Activated CD8-positive, alpha-beta memory T cell treated with anti-CD3 and anti-CD28 coated beads, Interleukin-2, amount 10 ng/mL, durations not matched to agents 7 days and 5 days (primary cell): Measurements from ENCODE around the gene ATXN7L1. TPM values are rescaled to one million over a fixed set of nuclear protein-coding genes. Genes with fewer than 3 reads are reported as not detected.
A peak's percentile ranks its signal among the peaks of the same experiment; 100 is the strongest.

Experiments
- ATAC-seq: fragments of 150-1000 bp; cut with Tn5 transposase; one replicate; pipeline ENCODE4 v1.10.0; 2021; ENCODE audit warnings: moderate library complexity
- CTCF ChIA-PET: fragments of 350-600 bp; sonication (Branson Sonifier 250); formaldehyde crosslinking; loops from one replicate; lab custom pipeline; 2021; ENCODE audit warnings: antibody characterized with exemption; lab: Charles Lee
- DNase-seq: peaks from one replicate; pipeline ENCODE4 v3.0.0-alpha.2; 2020
- H3K27ac Mint-ChIP-seq: one replicate; pipeline ENCODE4 v1.8.0; 2021; ENCODE audit warnings: mild to moderate bottlenecking, mixed read lengths
- H3K27me3 Mint-ChIP-seq: one replicate; pipeline ENCODE4 v1.8.0; 2021; ENCODE audit warnings: mixed read lengths
- H3K36me3 Mint-ChIP-seq: one replicate; pipeline ENCODE4 v1.8.0; 2021; ENCODE audit warnings: mild to moderate bottlenecking, mixed read lengths
- H3K4me1 Mint-ChIP-seq: one replicate; pipeline ENCODE4 v1.8.0; 2021; ENCODE audit warnings: mixed read lengths
- H3K4me3 Mint-ChIP-seq: one replicate; pipeline ENCODE4 v1.8.0; 2021; ENCODE audit warnings: mild to moderate bottlenecking, moderate library complexity, mixed read lengths
- H3K9me3 Mint-ChIP-seq: one replicate; pipeline ENCODE4 v1.8.0; 2022; ENCODE audit warnings: low read depth, mixed read lengths
- total RNA-seq, 2 experiments: library from RNA; stranded (reverse); gene quantifications; one replicate each; pipeline ENCODE4 v1.2.3, GENCODE V29; 2021

ATXN7L1 gene
- total RNA-seq, 2 experiments from 2014 or later: 4.2 to 9.1 TPM

- Mint-ChIP-seq H3K4me3 (no peak overlapping the region), H3K4me1 (peaks cover 2% of the 10 kb centered on the region), H3K9me3 (peaks cover 5% of the 10 kb centered on the region), H3K27ac (no peak overlapping the region), H3K36me3 (peaks cover 5% of the 10 kb centered on the region), H3K27me3 (peaks cover 13% of the 10 kb centered on the region)
- DNase-seq (no peak), ATAC-seq (no peak)
- CTCF ChIA-PET: no interaction called here
These were observed 50.3 kb downstream of the ATXN7L1 start for GRCh38 chr7:105826143-105826542.

- Mint-ChIP-seq H3K4me1 (peaks cover 2% of the 10 kb centered on the region), H3K27ac (no peak overlapping the region), H3K4me3 (no peak overlapping the region), H3K36me3 (peaks cover 5% of the 10 kb centered on the region), H3K27me3 (peaks cover 13% of the 10 kb centered on the region), H3K9me3 (peaks cover 5% of the 10 kb centered on the region)
- CTCF ChIA-PET: no interaction called here
- ATAC-seq: no peak
- DNase-seq: no peak
These were observed 51.0 kb downstream of the ATXN7L1 start for GRCh38 chr7:105825371-105825770.

DNA sequence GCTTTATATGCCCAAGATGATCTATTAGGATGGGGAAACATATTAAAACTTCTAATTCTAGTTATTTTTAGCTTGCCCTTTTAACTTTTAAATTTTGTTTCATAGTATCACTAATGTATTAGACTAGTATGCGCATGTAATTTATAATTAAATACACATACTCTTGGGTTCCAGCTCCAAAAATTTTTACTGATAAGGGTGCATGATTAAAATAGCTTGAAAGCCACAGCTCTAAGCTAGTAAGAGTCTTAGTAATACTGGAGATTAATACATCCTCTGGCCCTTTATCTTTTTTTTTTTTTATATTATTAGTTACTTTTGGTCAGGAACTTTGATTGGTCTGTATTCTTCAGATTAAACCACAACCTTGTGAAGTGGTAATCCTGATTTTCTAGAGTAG is 53.6 kb downstream of the ATXN7L1 start:
- H3K27ac Mint-ChIP-seq: no peak overlapping the region
- DNase-seq (no peak), ATAC-seq (no peak)
- H3K36me3 Mint-ChIP-seq: peaks cover 7% of the 10 kb centered on the region
- peaks cover 10% of the 10 kb centered on the region for H3K27me3 Mint-ChIP-seq
- H3K4me3 Mint-ChIP-seq: no peak overlapping the region
- H3K9me3 Mint-ChIP-seq: peaks cover 5% of the 10 kb centered on the region
- H3K4me1 Mint-ChIP-seq: peaks cover 2% of the 10 kb centered on the region
- CTCF ChIA-PET: interaction anchor here (0.7 kb wide), 1 partner anchor 11 kb away, joined by 3 read pairs; no protein-coding TSS in a partner anchor

GRCh38 chr7:105821527-105821926 is 54.9 kb downstream of the ATXN7L1 start:
- H3K27me3 Mint-ChIP-seq: peaks cover 15% of the 10 kb centered on the region
- H3K27ac Mint-ChIP-seq: no peak overlapping the region
- DNase-seq: no peak
- H3K4me1 Mint-ChIP-seq: peaks cover 8% of the 10 kb centered on the region
- H3K36me3 Mint-ChIP-seq: peaks cover 7% of the 10 kb centered on the region
- ATAC-seq: no peak
- CTCF ChIA-PET: interaction anchor here (0.8 kb wide), 1 partner anchor 305 kb away, joined by 3 read pairs; no protein-coding TSS in a partner anchor
- H3K9me3 Mint-ChIP-seq: peaks cover 5% of the 10 kb centered on the region
- no peak overlapping the region for H3K4me3 Mint-ChIP-seq

GRCh38 chr7:105820363-105821066 is 55.9 kb downstream of the ATXN7L1 start:
- Mint-ChIP-seq H3K9me3 (peaks cover 5% of the 10 kb centered on the region), H3K4me1 (peaks cover 8% of the 10 kb centered on the region), H3K36me3 (peaks cover 7% of the 10 kb centered on the region), H3K27ac (no peak overlapping the region), H3K27me3 (peaks cover 19% of the 10 kb centered on the region), H3K4me3 (no peak overlapping the region)
- CTCF ChIA-PET: interaction anchor here (0.7 to 1.0 kb wide), 2 partner anchors 31 to 58 kb away, joined by 3 to 4 read pairs; no protein-coding TSS in a partner anchor
- DNase-seq (no peak), ATAC-seq (no peak)

DNA sequence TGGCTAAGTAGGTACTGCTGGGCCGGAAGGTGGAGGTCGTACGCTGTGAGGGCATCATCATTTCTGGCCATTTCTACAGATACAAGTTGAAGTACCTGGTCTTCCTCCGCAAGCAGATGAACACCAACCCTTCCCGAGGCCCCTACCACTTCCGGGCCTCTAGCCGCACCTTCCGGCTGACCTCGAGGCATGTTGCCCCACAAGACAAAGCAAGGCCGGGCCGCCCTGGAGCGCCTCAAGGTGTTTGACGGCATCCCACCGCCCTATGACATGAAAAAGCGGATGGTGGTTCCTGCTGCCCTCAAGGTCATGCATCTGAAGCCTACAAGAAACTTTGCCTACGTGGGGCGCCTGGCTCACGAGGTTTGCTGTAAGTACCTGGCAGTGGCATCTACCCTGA is 56.8 kb downstream of the ATXN7L1 start:
- peaks cover 6% of the 10 kb centered on the region for H3K36me3 Mint-ChIP-seq
- CTCF ChIA-PET: no interaction called here
- no peak for ATAC-seq
- H3K27me3 Mint-ChIP-seq: peaks cover 25% of the 10 kb centered on the region
- H3K9me3 Mint-ChIP-seq: peaks cover 4% of the 10 kb centered on the region
- peaks cover 8% of the 10 kb centered on the region for H3K4me1 Mint-ChIP-seq
- no peak overlapping the region for H3K27ac Mint-ChIP-seq
- DNase-seq: no peak
- H3K4me3 Mint-ChIP-seq: no peak overlapping the region

DNA sequence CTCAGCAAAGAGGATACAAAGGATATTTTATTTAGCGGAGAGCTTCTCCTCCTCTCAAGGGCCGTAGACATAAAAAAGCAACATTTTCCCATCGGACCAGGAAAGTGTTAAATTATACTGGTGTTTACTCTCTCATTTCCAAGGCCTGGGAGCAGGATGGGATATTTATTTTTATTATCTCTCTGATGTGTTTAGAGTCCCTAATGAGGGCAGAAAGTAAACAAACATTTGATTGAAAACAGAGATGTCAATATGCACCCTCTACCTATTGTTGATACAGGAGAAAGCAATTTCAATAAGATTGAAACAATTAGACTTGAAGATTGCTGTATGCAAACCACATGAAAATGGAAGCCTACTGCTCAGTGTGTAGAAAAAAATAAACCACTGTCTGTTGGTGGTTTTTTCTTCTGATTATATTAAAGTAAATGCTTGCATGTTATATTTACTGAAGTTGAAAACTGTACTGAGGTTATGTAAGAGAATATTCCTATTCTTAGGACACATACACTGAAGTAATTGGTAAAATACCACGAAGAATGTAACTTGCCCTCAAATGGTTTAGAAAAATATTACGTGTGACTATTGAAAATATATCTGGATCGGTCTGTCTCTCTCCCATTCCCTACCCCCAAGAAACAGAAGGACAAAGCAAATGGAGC is 59.3 kb downstream of the ATXN7L1 start:
- CTCF ChIA-PET: interaction anchor here (1.0 to 1.2 kb wide), 2 partner anchors 10 to 17 kb away, joined by 3 to 4 read pairs; no protein-coding TSS in a partner anchor
- ATAC-seq (no peak), DNase-seq (no peak)
- Mint-ChIP-seq H3K4me3 (no peak overlapping the region), H3K27me3 (peaks cover 29% of the 10 kb centered on the region), H3K9me3 (no peaks in the 10 kb centered on the region), H3K4me1 (peaks cover 8% of the 10 kb centered on the region), H3K36me3 (peaks cover 6% of the 10 kb centered on the region), H3K27ac (no peak overlapping the region)

- H3K9me3 Mint-ChIP-seq: no peaks in the 10 kb centered on the region
- CTCF ChIA-PET: interaction anchor here (1.0 to 1.2 kb wide), 2 partner anchors 9 to 16 kb away, joined by 3 to 4 read pairs; no protein-coding TSS in a partner anchor
These were observed 60.0 kb downstream of the ATXN7L1 start for GRCh38 chr7:105816266-105816843.

DNA sequence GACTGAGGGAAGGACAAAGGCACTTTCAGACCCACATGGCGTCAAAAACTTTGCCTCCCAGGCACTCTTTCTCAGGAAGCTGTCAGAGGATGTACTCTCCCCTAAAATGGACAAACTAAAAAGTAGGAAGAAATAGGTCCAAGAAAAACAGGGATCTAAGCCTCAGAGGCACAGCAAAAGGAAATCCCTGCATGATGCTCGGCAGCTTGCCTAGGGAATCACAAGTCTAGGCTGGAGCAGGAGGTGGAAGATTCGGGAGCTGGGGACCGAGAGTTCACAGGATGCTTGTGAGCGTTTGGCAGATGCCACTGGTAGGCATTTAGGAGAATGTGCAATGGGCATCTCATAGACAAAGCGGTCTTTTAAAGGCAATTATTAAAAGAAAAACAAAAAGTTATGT is 60.8 kb downstream of the ATXN7L1 start:
- no peak overlapping the region for H3K27ac Mint-ChIP-seq
- CTCF ChIA-PET: interaction anchor here (0.7 to 1.2 kb wide), 2 partner anchors 8 to 15 kb away, joined by 3 to 4 read pairs; no protein-coding TSS in a partner anchor

More at GRCh38 chr7:105816266-105816843, 60.0 kb downstream of the ATXN7L1 start:
- DNase-seq: no peak
- Mint-ChIP-seq H3K4me1 (peaks cover 7% of the 10 kb centered on the region), H3K27me3 (peaks cover 29% of the 10 kb centered on the region), H3K4me3 (no peak overlapping the region), H3K36me3 (peaks cover 7% of the 10 kb centered on the region), H3K27ac (no peak overlapping the region)
- no peak for ATAC-seq

DNA sequence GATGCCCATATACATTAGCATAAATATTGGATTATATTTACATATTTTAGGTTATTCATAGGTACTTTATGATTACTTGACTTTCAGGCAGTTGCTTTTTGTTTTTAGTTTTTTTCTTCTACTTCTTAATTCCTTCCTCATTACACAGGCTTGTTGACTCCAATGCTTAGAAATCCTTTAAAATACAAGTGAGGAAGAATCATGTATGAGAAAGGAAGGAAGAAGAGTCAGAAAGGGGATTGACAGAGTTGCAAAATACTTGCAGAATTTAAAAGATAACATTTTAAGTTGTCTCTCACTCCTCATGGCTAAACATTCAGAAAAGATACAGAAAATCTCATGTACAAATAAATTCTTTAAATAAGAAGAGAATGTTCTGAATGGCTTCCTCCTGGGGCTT is 61.9 kb downstream of the ATXN7L1 start:
- Mint-ChIP-seq H3K27me3 (peaks cover 31% of the 10 kb centered on the region), H3K27ac (no peak overlapping the region), H3K36me3 (peaks cover 13% of the 10 kb centered on the region), H3K4me1 (peaks cover 18% of the 10 kb centered on the region), H3K9me3 (no peaks in the 10 kb centered on the region), H3K4me3 (no peak overlapping the region)
- DNase-seq: no peak
- no peak for ATAC-seq
- CTCF ChIA-PET: interaction anchor here (0.9 kb wide), 1 partner anchor 17 kb away, joined by 3 read pairs; no protein-coding TSS in a partner anchor

More for the DNA sequence above, 60.8 kb downstream of the ATXN7L1 start:
- H3K27me3 Mint-ChIP-seq: peaks cover 31% of the 10 kb centered on the region
- peaks cover 9% of the 10 kb centered on the region for H3K36me3 Mint-ChIP-seq
- H3K9me3 Mint-ChIP-seq: no peaks in the 10 kb centered on the region
- no peak for ATAC-seq
- H3K4me1 Mint-ChIP-seq: peaks cover 7% of the 10 kb centered on the region
- no peak for DNase-seq
- no peak overlapping the region for H3K4me3 Mint-ChIP-seq

DNA sequence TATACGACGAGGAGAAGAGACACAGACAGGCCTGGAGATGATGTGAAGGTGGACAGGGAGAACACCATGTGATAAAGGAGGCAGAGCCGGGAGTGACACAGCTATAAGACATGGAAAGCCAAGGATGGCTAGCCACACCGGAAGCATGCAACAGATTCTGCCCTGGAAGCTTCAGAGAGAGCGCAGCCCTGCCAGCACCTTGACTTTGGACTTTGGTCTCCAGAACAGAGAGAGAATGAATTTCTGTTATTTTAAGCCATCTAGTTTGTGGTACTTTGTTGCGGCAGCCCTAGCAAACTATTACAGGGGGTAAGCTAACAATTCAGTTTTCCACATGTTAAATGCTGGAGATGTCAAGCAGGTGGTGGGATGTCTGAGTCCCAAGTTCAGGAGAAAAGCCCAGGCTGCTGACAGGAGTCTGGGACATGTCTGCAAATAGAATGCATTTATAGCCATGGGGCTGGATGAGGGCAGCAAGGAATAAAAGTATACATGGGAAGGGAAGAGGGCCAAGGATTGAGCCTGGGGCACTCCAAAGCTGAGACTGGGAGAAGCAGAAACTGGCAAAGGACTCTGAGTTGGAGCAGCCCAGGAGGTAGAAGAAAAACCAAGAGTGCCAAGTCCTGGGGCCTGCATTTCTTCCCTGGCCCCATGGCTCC is 65.1 kb downstream of the ATXN7L1 start:
- Mint-ChIP-seq H3K27me3 (peaks cover 22% of the 10 kb centered on the region), H3K36me3 (peaks cover 13% of the 10 kb centered on the region), H3K27ac (no peak overlapping the region), H3K4me3 (no peak overlapping the region), H3K9me3 (no peaks in the 10 kb centered on the region), H3K4me1 (peaks cover 44% of the 10 kb centered on the region)
- ATAC-seq: no peak
- no peak for DNase-seq
- CTCF ChIA-PET: interaction anchor here (1.3 to 2.1 kb wide), 4 partner anchors 11 to 66 kb away, joined by 3 to 4 read pairs (median 3); no protein-coding TSS in a partner anchor

- CTCF ChIA-PET: interaction anchor here (1.3 to 2.1 kb wide), 4 partner anchors 10 to 67 kb away, joined by 3 to 4 read pairs (median 3); no protein-coding TSS in a partner anchor
- no peaks in the 10 kb centered on the region for H3K9me3 Mint-ChIP-seq
- H3K36me3 Mint-ChIP-seq: peaks cover 13% of the 10 kb centered on the region
- H3K27me3 Mint-ChIP-seq: peaks cover 16% of the 10 kb centered on the region
- no peak for DNase-seq
- H3K27ac Mint-ChIP-seq: peak overlapping the region; percentile 88
- H3K4me1 Mint-ChIP-seq: peaks cover 52% of the 10 kb centered on the region
- H3K4me3 Mint-ChIP-seq: no peak overlapping the region
- no peak for ATAC-seq
These were observed 65.8 kb downstream of the ATXN7L1 start for GRCh38 chr7:105810556-105810955.
